ENCODE measurements around the gene RASGRF2. TPM values are rescaled to one million over a fixed set of nuclear protein-coding genes. Genes with fewer than 3 reads are reported as not detected.

Gene RASGRF2
- polyA plus RNA-seq, 2 of the 4 experiments (the other 2 are of a cell fraction): 1.4 to 2.1 TPM

- no peaks in the 10 kb centered on the region for H3K9me3 ChIP-seq
- H3K27ac ChIP-seq: no peak overlapping the region
- no peaks in the 10 kb centered on the region for H3K4me1 ChIP-seq
- ChIA-PET POLR2A (no interaction called here), CTCF (interaction anchor here (1.4 kb wide), 1 partner anchor 145 kb away, joined by 4 read pairs; the partner anchor contains the start of gene RASGRF2)
- no peak overlapping the region for H3K4me2 ChIP-seq
- TF ChIP-seq HDAC2 (IDR thresholded peaks at IDR 0.05) (no peak), RAD21 (conservative IDR thresholded peaks at IDR 0.05 in 1 of 2, IDR thresholded peaks at IDR 0.05 in 1 of 2) (no peak), CTCF (IDR thresholded peaks at IDR 0.05) (no peak), SMC3 (IDR thresholded peaks at IDR 0.05) (no peak), FOSB (CRISPR knock-in tag; IDR thresholded peaks at IDR 0.05) (no peak), EHF (CRISPR knock-in tag; IDR thresholded peaks at IDR 0.05) (no peak), JUNB (IDR thresholded peaks at IDR 0.05) (no peak), ZSCAN20 (CRISPR knock-in tag; IDR thresholded peaks at IDR 0.05) (no peak), POLR2A (IDR thresholded peaks at IDR 0.05; ENCODE audit: low read length) (no peak)
- 41% methylated on average over 5 of the region's 5 CpGs for WGBS (ENCODE audit: missing lambda C conversion rate)
- no peak for DNase-seq (ENCODE audit: low read depth in 1 of 2, low spot score in 1 of 2)
- no peak overlapping the region for H3K4me3 ChIP-seq
- no peak for ATAC-seq
- no peak for FAIRE-seq
These were observed 145.2 kb downstream of the RASGRF2 start for GRCh38 chr5:81105261-81105877.

- Histone ChIP-seq H3K4me1 (no peaks in the 10 kb centered on the region), H3K4me3 (no peak overlapping the region), H3K27ac (no peak overlapping the region), H3K4me2 (no peak overlapping the region), H3K9me3 (no peaks in the 10 kb centered on the region)
- WGBS (ENCODE audit: missing lambda C conversion rate): 43% methylated on average over 4 of the region's 4 CpGs
- FAIRE-seq (no peak), ATAC-seq (no peak), DNase-seq (ENCODE audit: low read depth in 1 of 2, low spot score in 1 of 2) (no peak)
- ChIA-PET CTCF (interaction anchor here (0.6 to 0.9 kb wide), 3 partner anchors 13 to 768 kb away, joined by 3 to 5 read pairs (median 3); no protein-coding TSS in a partner anchor), POLR2A (no interaction called here)
- TF ChIP-seq ZFP36 (IDR thresholded peaks at IDR 0.05; ENCODE audit: borderline replicate concordance, partially characterized antibody) (no peak), ZC3H11A (IDR thresholded peaks at IDR 0.05) (no peak), SREBF2 (IDR thresholded peaks at IDR 0.05) (no peak), HES2 (IDR thresholded peaks at IDR 0.05) (no peak), ELK1 (IDR thresholded peaks at IDR 0.05; ENCODE audit: low read depth, low read length) (no peak), MAZ (IDR thresholded peaks at IDR 0.05; ENCODE audit: borderline replicate concordance, low read depth, low read length) (no peak), BHLHE40 (IDR thresholded peaks at IDR 0.05; ENCODE audit: low read depth, low read length) (no peak), E2F6 (IDR thresholded peaks at IDR 0.05; ENCODE audit: borderline replicate concordance, low read depth) (no peak), EHMT2 (IDR thresholded peaks at IDR 0.05; ENCODE audit: low read depth) (no peak), HOXB13 (CRISPR knock-in tag; IDR thresholded peaks at IDR 0.05; ENCODE audit: low read depth) (no peak), ATOH8 (CRISPR knock-in tag; IDR thresholded peaks at IDR 0.05; ENCODE audit: low read depth) (no peak), NFE2L2 (conservative IDR thresholded peaks at IDR 0.05; ENCODE audit: low read length) (no peak), NPAS2 (CRISPR knock-in tag; IDR thresholded peaks at IDR 0.05; ENCODE audit: borderline replicate concordance) (no peak)
These were observed 155.1 kb downstream of the RASGRF2 start for GRCh38 chr5:81115261-81115660.

Data from A549 (cell line).